GM12878 (cell line): Measurements from ENCODE around the gene MEIG1. TPM values are rescaled to one million over a fixed set of nuclear protein-coding genes. Genes with fewer than 3 reads are reported as not detected.

Experiments
- ATAC-seq: fragments of 200-7000 bp; cut with Tn5 transposase; 3 replicates; pipeline ENCODE4 v1.9.1; 2020; ENCODE audit warnings: mild to moderate bottlenecking, moderate library complexity
- BruUV-seq: library from RNA; stranded (reverse); fragments of 400-500 nt; replicated peaks from 2 replicates; lab custom pipeline; 2021; lab: Mats Ljungman, UMichigan
- CTCF ChIA-PET: fragments of 300-600 bp; sonication (Branson Sonifier 250); formaldehyde crosslinking; extraction: SDS; loops from one replicate; lab custom pipeline; 2021; ENCODE audit warnings: inconsistent platforms; lab: Yijun Ruan, JAX
- POLR2A ChIA-PET: fragments of 350-600 bp; formaldehyde crosslinking; extraction: SDS; loops from one replicate; lab custom pipeline; 2021; ENCODE audit warnings: inconsistent platforms; lab: Charles Lee
- RAD21 ChIA-PET: fragments of 300-600 bp; sonication (Branson Sonifier 250); formaldehyde crosslinking; loops from one replicate; lab custom pipeline; 2023; ENCODE audit warnings: antibody characterized with exemption; ENCODE audit not compliant: unreplicated experiment; lab: Charles Lee
- SMC1A ChIA-PET: fragments of 300-600 bp; sonication (Branson Sonifier 250); formaldehyde crosslinking; loops from one replicate; lab custom pipeline; 2023; ENCODE audit not compliant: unreplicated experiment, uncharacterized antibody; lab: Charles Lee
- DNase-seq: peaks from one replicate; pipeline ENCODE4 v3.0.0-alpha.2; 2011; ENCODE audit warnings: low read depth, low spot score
- FAIRE-seq: peaks from 3 replicates; lab custom pipeline; 2011; peaks lifted over from hg19 to GRCh38; lab: Jason Lieb, UNC
- H2AFZ ChIP-seq: 2 replicates; pipeline ENCODE4 v1.6.0; 2011; ENCODE audit warnings: low read depth, low read length, control low read depth; ENCODE audit not compliant: control insufficient read depth
- H3K27ac ChIP-seq: 2 replicates; pipeline ENCODE4 v1.5.1; 2011; ENCODE audit warnings: control low read depth; ENCODE audit not compliant: control insufficient read depth, insufficient read depth
- H3K27me3 ChIP-seq, 2 experiments: replicated peaks in 1 of 2; 2 replicates each; pipeline versions ENCODE4 v1.6.0 to v1.6.1; 2011; ENCODE audit warnings: low read length in 1 of 2; ENCODE audit not compliant: control insufficient read depth in 2 of 2, insufficient read depth in 2 of 2
- H3K36me3 ChIP-seq, 2 experiments: 2 replicates each; pipeline ENCODE4 v1.5.1; 2011; ENCODE audit warnings: low read length in 1 of 2; ENCODE audit not compliant: control insufficient read depth in 2 of 2, insufficient read depth in 2 of 2
- H3K4me1 ChIP-seq: 2 replicates; pipeline ENCODE4 v1.6.1; 2011; ENCODE audit warnings: mild to moderate bottlenecking, low read length, moderate library complexity, mixed read lengths; ENCODE audit not compliant: control insufficient read depth, insufficient read depth
- H3K4me2 ChIP-seq: 2 replicates; pipeline ENCODE4 v1.6.0; 2011; ENCODE audit warnings: control low read depth; ENCODE audit not compliant: control insufficient read depth, insufficient read depth
- H3K4me3 ChIP-seq: fragments of 200-600 bp; sonication (generic); 2 replicates; pipeline ENCODE4 v1.5.1; 2016
- H3K79me2 ChIP-seq: 2 replicates; pipeline ENCODE4 v1.6.0; 2011; ENCODE audit warnings: low read length; ENCODE audit not compliant: control insufficient read depth, insufficient read depth
- H3K9ac ChIP-seq: 2 replicates; pipeline ENCODE4 v1.8.0; 2011; ENCODE audit warnings: low read length, control low read depth, mixed read lengths; ENCODE audit not compliant: control insufficient read depth, insufficient read depth
- H3K9me3 ChIP-seq: replicated peaks from 3 replicates; pipeline ENCODE4 v1.5.1; 2011; ENCODE audit warnings: mild to moderate bottlenecking, low read length; ENCODE audit not compliant: control insufficient read depth, insufficient read depth
- H4K20me1 ChIP-seq: 2 replicates; pipeline ENCODE4 v1.6.0; 2011; ENCODE audit not compliant: control insufficient read depth, insufficient read depth
- ASH2L ChIP-seq: fragments of 300-600, 200-600 bp; sonication (generic); IDR thresholded peaks from 2 replicates; pipeline ENCODE4 v1.6.1; 2017; ENCODE audit warnings: low read depth, mild to moderate bottlenecking, borderline replicate concordance
- ATF3 ChIP-seq: IDR thresholded peaks from 2 replicates; pipeline ENCODE4 v1.6.1; 2011; ENCODE audit warnings: low read depth, mild to moderate bottlenecking, low read length, moderate library complexity, borderline replicate concordance; ENCODE audit errors: extremely low read depth
- CBFB ChIP-seq: IDR thresholded peaks from 2 replicates; pipeline ENCODE4 v1.6.1; 2016; ENCODE audit warnings: antibody characterized with exemption, low read depth
- E4F1 ChIP-seq: fragments of 450-650 bp; IDR thresholded peaks from 2 replicates; pipeline ENCODE4 v1.6.1; 2018; ENCODE audit warnings: borderline replicate concordance, mild to moderate bottlenecking; ENCODE audit not compliant: partially characterized antibody
- FOXK2 ChIP-seq: fragments of 450-650 bp; IDR thresholded peaks from 2 replicates; pipeline ENCODE4 v1.6.1; 2017; ENCODE audit warnings: mild to moderate bottlenecking, moderate library complexity
- KLF5 ChIP-seq: fragments of 450-650 bp; IDR thresholded peaks from 2 replicates; pipeline ENCODE4 v1.6.1; 2014; ENCODE audit warnings: mild to moderate bottlenecking; ENCODE audit not compliant: partially characterized antibody
- LARP7 ChIP-seq: fragments of 450-650 bp; IDR thresholded peaks from 2 replicates; pipeline ENCODE4 v1.6.1; 2017; ENCODE audit warnings: mild to moderate bottlenecking
- MEF2A ChIP-seq: IDR thresholded peaks from 2 replicates; pipeline ENCODE4 v1.6.1; 2011; ENCODE audit warnings: low read depth, mild to moderate bottlenecking, low read length, moderate library complexity; ENCODE audit not compliant: insufficient read depth
- MEF2B ChIP-seq: fragments of 450-650 bp; IDR thresholded peaks from 2 replicates; pipeline ENCODE4 v1.6.1; 2018; ENCODE audit warnings: mild to moderate bottlenecking, moderate library complexity; ENCODE audit not compliant: partially characterized antibody, poor library complexity, severe bottlenecking
- PAX8 ChIP-seq: fragments of 450-650 bp; IDR thresholded peaks from 2 replicates; pipeline ENCODE4 v1.6.1; 2017; ENCODE audit warnings: mild to moderate bottlenecking, moderate library complexity
- RAD51 ChIP-seq: fragments of 450-650 bp; IDR thresholded peaks from 2 replicates; pipeline ENCODE4 v1.6.1; 2016; ENCODE audit warnings: moderate library complexity, mild to moderate bottlenecking, inconsistent platforms
- SIN3A ChIP-seq: IDR thresholded peaks from 2 replicates; pipeline ENCODE4 v1.6.1; 2012; ENCODE audit warnings: low read depth, low read length, improper control_type of control experiment
- SREBF2 ChIP-seq: IDR thresholded peaks from 2 replicates; pipeline ENCODE4 v1.6.1; 2012; ENCODE audit warnings: mild to moderate bottlenecking, low read length
- STAT1 ChIP-seq: fragments of 450-650 bp; conservative IDR thresholded peaks from 2 replicates; pipeline ENCODE4 v1.6.1; 2014; ENCODE audit warnings: antibody characterized with exemption, mild to moderate bottlenecking
- ZNF24 ChIP-seq: fragments of 450-650 bp; IDR thresholded peaks from 2 replicates; pipeline ENCODE4 v1.6.1; 2017; ENCODE audit warnings: antibody characterized with exemption, mild to moderate bottlenecking
- ZNF687 ChIP-seq: fragments of 450-650 bp; IDR thresholded peaks from 2 replicates; pipeline ENCODE4 v1.6.1; 2017; ENCODE audit warnings: mild to moderate bottlenecking, moderate library complexity
- WGBS: methylation state at CpG from one replicate; pipeline ENCODE4 v1.1.6; 2016; ENCODE audit warnings: low lambda C conversion rate; ENCODE audit not compliant: insufficient replicate concordance, insufficient coverage; ENCODE audit errors: missing lambda C conversion rate; 5-methylcytosine and 5-hydroxymethylcytosine counted together
- in situ Hi-C: fragments of 300-500 bp; cut with MboI; formaldehyde crosslinking; loops from 9 replicates; pipeline ENCODE4 v1.14.3; 2018; ENCODE audit warnings: mixed read lengths
- intact Hi-C: fragments of 100-400 bp; cut with micrococcal nuclease; formaldehyde crosslinking; loops from one replicate; pipeline ENCODE4 v1.14.2; 2022; ENCODE audit not compliant: unreplicated experiment
- polyA plus RNA-seq, 11 experiments: library from polyadenylated mRNA; depleted of rRNA in 4 of 11; unstranded in 6 of 11; stranded (reverse) in 5 of 11; fragments of >200 nt; fragmentation: Nextera tagmentation in 4 of 11; fragmentation: Illumina TruSeq in 1 of 11; extraction: Ambion mirVana in 4 of 11; extraction: Trizol in 1 of 11; gene quantifications; 1 replicate in 1 of 11; 2 replicates in 10 of 11; pipeline versions ENCODE4 v1.2.1 to v1.2.3, GENCODE V29; 2011 to 2016; ENCODE audit warnings: inconsistent platforms in 2 of 11, missing spikeins in 2 of 11, low read depth in 1 of 11
- total RNA-seq, 4 experiments: library from RNA; depleted of rRNA in 3 of 4; stranded (reverse); fragments of >200 nt in 3 of 4; fragmentation: Illumina TruSeq in 1 of 4; extraction: Trizol in 1 of 4; gene quantifications; 2 replicates each; pipeline versions ENCODE4 v1.2.1 to v1.2.3, GENCODE V29; 2013 to 2021

The MEIG1 gene
- total and polyA plus RNA-seq, 10 of the 15 experiments (the other 5 are each of a cell fraction or from before 2014, with no cell fraction given) = 0.13 to 1.9 (median 0.80) TPM; not detected in 2

GRCh38 chr10:14954001-14954770, 5.0 kb upstream of the MEIG1 start, which contains the start of gene DCLRE1C:
TSS of gene DCLRE1C (minus strand) at chr10:14954096. CDS start at chr10:14954010, 86 bp downstream.
- Histone ChIP-seq H3K9me3 (no peaks in the 10 kb centered on the region), H3K4me2 (peak within 1 kb of the TSS; percentile 90), H3K4me3 (peak within 1 kb of the TSS; percentile 91), H3K27me3 (no peaks in the 10 kb centered on the region), H4K20me1 (0 out of 2 replicates have a peak, but pooled peaks cover 4% of the 10 kb centered on the region), H2AFZ (peak within 1 kb of the TSS; percentile 77), H3K36me3 (peaks cover 0 to 7% of the 10 kb centered on the region in 2 experiments; a peak in 2 of 4 replicates), H3K27ac (peak within 1 kb of the TSS; percentile 98), H3K79me2 (peaks cover 45% of the 10 kb centered on the region), H3K9ac (peak within 1 kb of the TSS; percentile 95), H3K4me1 (peaks cover 21% of the 10 kb centered on the region)
- in situ Hi-C loops = no loop called here
- FAIRE-seq (peak; percentile 70), DNase-seq (peak; percentile 82), ATAC-seq (peak; percentile 86)
- 2% methylated on average over 44 of the region's 45 CpGs for WGBS
- TSS peak; percentile 92 for BruUV-seq
- CTCF ChIA-PET = interaction anchor here (1.0 to 2.5 kb wide), 9 partner anchors 7 to 80 kb away, joined by 3 to 17 read pairs (median 3); no protein-coding TSS in a partner anchor
- RAD21 ChIA-PET = interaction anchor here (0.8 to 2.9 kb wide), 8 partner anchors 18 to 457 kb away, joined by 3 to 18 read pairs (median 4); partner anchors contain the start of genes CDNF, HSPA14 and MSANTD7
- SMC1A ChIA-PET = interaction anchor here (0.6 to 1.9 kb wide), 10 partner anchors 12 to 306 kb away, joined by 3 to 16 read pairs (median 6); partner anchors contain the start of genes CDNF, HSPA14, MSANTD7 and SUV39H2
- POLR2A ChIA-PET = interaction anchor here (0.8 to 5.0 kb wide), 7 partner anchors 73 to 414 kb away, joined by 3 to 17 read pairs (median 3); partner anchors contain the start of genes CDNF, HSPA14, MSANTD7 and SUV39H2
- intact Hi-C loops = loop anchor here (1.0 to 10.0 kb wide), 4 partner anchors 117 to 1631 kb away; partner anchors contain the start of genes CDNF, HSPA14 and MSANTD7
- TF ChIP-seq SIN3A (peak; percentile 95), FOXK2 (no peak), E4F1 (peak; percentile 88), CBFB (peak; percentile 61; the same call in 1 of the 2 replicates), RAD51 (no peak), ZNF24 (no peak), ATF3 (no peak), KLF5 (no peak), PAX8 (no peak), STAT1 (no peak), MEF2A (no peak), ZNF687 (peak; percentile 89), MEF2B (peak; percentile 10), SREBF2 (no peak), LARP7 (no peak), ASH2L (no peak)
